NOMO-1 treated with dmso at 0.1 percent for 144 hours (cell line): ENCODE measurements around the gene RBBP8NL.
"Not testable (repeated sequence)": the region's sequence is repeated elsewhere in the genome, so short reads cannot be mapped to it uniquely, and the experiment has no call there.

Experiments
- DNase-seq: peaks from one replicate; lab custom pipeline; 2025; ENCODE audit not compliant: unreplicated experiment; lab: John Stamatoyannopoulos, UW

Gene RBBP8NL

GRCh38 chr20:62445553-62446340 is 18.4 kb upstream of the RBBP8NL start:
- no peak for DNase-seq

- DNase-seq, result no peak
Observed at GRCh38 chr20:62444286-62444685, 16.9 kb upstream of the RBBP8NL start.

DNA sequence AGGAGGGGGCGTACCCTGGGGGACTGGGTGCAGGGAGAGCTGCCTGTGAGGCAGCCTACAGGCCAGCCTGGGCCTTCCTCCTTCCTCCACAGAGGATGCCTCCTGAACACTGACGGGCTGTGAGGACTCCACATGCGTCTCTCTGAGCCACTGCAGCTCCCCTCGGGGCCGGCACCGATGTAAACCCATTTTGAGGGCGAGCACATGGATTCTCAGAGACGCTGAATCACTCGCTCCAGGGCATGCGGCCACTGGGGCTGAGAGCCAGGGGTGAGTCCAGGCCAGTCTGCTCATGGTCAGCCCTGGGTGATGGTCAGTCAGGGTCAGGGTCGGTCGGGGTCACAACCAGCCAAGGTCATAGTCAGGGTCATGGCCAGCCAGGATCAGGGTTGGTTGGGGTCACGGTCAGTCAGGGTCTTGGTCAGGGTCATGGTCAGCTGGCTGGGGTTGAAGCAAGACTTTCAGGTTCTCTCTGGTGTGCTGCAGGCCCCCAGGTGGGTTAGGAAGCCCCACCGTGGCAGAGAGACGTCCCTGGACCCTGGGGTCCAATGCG is 14.7 kb upstream of the RBBP8NL start:
- no peak for DNase-seq

DNA sequence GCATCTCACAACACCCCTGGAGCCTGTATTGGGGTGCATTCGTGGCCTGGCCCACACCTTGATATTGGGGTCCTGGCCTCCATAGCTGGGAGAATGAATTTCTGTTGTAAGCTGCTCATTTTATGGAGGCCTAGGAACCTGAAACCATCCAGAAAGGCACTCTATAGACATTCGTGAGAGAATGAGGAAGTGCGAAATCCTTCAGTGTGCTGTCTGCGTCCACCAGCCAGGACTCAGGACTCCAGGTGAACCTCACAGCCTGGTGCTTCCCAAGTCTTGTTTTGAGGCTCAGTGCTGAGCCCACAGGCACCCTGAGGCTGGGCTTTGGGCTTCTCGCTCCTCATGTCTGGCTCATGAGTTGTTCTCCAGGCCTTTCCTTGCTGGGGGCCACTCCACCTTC is 11.9 kb upstream of the RBBP8NL start:
- DNase-seq, result peak; percentile 30

DNA sequence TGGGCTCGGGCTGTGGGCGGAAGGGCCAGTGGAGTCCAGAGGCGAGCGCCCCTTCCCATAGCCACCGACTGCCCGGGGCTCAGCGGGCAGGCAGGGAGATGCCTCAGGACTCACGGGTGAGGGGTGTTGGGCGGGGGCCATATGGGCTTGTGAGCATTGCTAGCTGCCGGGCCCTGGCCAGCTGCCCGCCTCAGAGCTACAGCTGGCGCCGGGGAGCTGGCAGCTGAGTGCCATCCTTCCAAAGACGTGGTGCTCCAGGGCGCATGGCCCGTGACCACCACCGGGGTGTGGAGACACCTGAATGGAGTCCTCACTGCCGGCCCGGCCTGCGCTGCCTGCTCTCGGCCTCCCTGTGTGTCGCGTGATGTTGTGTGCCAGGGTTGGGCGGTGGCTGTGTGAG is 10.6 kb upstream of the RBBP8NL start:
- DNase-seq, result no peak

DNA sequence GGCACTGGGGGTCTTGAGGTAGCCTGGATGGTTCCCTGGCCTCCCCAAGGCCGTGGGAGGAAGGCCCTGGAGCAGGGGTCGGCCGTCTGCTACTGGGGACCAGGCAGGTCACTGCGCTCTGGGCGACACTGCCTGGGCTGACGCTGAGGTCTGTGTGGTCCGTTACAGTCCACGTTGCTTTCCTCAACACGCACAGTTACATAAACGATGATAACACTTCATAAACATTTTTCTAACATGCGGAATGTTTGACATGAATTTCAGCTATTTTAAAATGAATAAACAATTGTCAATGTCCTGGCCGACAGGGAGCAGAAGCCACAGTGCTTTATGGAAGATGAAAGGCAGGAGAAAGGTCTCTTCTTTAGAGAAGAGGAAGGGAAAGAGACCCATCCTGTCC is 10.2 kb upstream of the RBBP8NL start:
- DNase-seq, result no peak

DNA sequence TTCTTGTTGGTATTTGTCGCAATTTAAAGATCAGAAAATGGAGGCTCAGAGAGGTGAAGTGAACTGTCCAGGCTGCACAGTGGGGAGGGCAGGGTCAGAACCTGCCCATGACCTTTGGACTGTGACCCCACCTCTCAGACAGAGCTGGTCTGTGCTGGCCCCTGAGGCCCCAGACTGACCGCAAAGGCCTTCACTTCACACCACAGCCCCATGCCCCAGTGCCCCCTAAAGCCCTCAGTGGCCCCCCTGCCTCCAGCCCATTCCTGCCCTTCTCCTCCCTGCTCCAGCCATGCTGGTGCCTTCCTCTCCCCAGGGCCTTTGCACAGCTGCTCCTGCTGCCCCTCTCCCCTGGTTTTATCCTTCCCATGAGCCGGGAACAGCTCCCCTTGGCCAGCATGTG is 9.4 kb upstream of the RBBP8NL start:
- no peak for DNase-seq

DNA sequence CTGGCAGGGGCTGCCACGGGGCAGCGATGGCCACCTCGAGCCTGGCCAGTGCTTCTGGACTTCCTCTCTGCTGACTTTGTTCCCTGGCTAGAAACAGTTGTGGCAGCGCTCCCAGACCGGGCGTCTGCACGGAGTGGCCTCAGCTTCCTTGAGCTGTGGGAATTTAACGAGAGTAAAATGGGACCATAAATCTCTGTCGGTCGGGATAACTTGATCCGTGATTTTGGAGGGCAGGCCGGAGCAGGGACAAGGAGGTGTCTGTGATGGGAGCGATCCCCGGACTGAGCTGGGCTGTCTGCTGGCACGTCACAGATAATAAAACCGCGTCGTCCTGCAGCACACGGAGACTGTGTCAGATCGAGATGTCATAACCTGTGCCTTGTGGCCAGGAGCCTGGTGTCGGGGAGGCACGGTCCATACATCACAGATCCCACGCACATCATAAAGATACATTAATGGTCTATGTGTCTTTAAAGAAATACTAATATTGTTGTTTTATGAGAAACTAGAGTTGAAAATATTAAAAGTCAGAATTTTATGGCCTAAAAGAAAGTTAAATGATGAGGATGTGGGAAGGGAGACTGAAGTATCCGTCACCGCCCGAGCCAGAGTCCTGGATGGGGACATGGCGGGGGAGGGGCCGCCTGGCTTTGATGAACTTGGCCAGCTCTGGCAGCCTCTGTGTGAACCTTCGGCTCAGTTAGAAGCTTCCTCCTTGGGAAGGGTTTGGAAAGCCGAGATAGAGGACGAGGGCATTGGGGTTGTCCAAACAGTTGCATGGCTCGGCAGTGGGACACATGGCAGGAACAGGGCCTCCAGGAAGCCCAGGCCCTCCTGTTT is 6.5 kb upstream of the RBBP8NL start:
- DNase-seq, result no peak

DNA sequence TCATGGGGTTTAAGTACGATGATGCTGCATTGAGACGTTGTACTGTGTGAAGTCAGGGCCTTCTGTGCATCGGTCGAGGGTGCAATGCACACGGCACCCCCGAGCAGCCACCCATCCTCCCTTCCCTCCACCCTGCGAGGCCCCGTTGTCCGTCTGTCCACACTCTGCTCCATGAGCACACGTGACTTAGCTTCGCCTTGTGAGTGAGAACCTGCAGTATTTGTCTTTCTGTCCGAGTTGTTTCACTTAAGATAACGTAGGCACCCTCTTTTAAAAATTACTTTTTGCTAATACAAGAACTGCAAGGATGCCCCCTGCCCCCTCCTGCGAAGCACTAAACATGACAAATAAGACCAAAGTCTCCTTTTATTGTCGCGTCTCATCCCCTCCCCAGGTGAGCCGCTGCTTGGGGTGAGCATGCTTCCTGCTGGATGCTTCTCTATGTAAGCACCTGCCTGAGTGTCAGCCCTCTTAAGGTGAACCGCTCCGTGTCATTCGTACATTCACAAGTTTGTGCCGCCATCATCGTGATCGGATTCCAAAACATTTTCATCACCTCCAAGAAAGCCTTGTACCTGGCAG is 3.6 kb upstream of the RBBP8NL start:
- no peak for DNase-seq

GRCh38 chr20:62430311-62430853 is 3.0 kb upstream of the RBBP8NL start:
- no peak for DNase-seq

DNA sequence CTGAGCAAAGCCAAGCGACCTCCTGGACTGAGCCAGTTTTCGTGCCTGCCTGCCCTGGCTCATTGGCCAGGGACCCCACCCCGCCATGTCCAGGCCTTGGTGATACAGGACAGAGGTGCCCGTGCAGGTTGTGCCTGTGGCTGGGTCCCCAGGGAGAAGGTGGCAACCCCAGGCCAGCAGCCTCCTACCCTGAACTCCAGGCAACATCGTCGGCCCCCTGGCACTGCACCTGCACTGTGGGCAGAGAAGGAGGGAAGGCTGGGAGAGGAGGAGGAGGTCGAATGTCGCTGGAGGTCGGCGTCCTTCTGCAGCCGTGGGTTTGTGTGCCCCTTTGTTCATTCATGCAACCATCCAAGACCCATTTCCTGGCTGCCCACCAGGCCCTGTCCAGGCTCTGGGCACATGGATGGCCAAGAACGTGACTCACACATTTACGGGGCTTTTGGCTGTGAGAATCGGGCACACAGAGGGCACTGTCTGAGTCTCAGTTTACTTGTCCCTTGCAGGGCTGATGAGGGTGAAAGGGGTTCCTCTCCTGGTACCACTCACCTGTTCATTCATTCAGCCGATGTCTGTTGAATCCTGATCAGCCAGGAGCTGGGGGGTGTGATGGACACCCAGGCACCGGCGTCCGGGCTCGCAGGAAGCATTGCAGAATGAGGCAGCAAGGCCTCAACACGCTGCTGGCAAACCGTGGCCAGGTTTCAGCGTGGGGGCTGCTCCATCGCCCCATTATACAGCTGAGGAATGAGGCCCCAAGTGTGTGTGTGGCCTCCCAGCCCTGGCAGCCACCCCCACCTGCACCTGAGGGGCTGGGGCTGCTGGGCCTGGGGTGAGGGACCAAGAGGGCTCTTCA is 2.3 kb upstream of the RBBP8NL start:
- DNase-seq, result no peak

- DNase-seq, result no peak
Observed at GRCh38 chr20:62428396-62429295, 1.3 kb upstream of the RBBP8NL start.

DNA sequence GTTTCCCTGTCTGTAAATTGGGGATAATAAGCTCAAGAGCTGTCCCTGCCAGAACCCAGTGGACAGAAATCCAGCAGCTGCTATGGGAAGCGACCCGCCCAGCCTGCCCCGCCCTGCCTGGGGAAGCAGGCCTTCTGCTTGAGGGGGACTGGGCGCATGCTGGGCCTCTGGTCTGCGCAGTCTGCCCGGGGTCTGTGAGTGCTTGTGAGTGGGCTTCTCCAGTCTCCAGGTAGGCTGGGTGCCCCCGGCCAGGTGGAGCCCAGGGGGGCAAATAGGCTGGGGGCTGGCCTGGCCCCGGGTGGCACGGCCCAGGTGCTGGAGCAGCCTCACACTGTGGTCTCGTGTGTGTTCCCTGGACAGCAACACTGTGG is 648 bp upstream of the RBBP8NL start:
- no peak for DNase-seq

- no peak for DNase-seq
Observed at GRCh38 chr20:62426699-62427131, 624 bp downstream of the RBBP8NL start.

DNA sequence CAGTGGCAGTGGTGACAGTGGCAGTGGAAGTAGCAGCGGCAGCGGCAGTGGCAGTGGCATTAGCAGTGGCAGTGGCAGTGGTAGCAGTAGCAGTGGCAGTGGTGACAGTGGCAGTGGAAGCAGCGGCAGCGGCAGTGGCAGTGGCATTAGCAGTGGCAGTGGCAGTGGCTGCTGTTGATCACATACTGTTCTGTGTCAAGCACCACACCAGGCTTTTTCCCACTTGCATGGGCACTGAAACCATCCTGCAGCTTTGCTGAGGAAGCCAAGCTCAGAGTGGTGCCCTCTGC is 1.3 kb downstream of the RBBP8NL start:
- not testable (repeated sequence) for DNase-seq

- no peak for DNase-seq
Observed at GRCh38 chr20:62425281-62426058, 1.9 kb downstream of the RBBP8NL start.

GRCh38 chr20:62424249-62425107 is 2.9 kb downstream of the RBBP8NL start:
- DNase-seq, result no peak

DNA sequence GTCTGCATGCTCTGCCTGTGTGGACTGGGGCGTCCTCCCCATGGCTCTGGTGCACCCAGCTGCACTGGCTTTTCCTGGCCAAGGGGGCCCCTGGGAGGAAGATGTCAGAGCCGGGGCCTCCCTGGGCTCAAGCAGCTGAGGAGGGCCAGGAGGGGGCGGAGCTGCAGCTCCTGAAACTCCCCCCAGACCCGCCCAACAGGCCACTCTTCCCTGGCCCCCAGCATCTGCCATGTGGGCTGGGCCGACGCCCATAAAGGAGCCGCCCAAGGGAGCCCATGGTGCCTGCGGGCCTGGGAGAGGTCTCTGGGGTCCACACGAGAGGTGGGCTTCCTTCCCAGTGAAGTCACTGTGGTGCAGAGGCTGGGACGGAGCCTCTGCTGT is 4.0 kb downstream of the RBBP8NL start:
- no peak for DNase-seq
